OCI-LY3 (cell line): ENCODE measurements around the gene UBAC2.

ENCODE experiments used
- H2AFZ ChIP-seq: fragments of 200-600, 300-600 bp; shearing (Covaris generic); 2 replicates; pipeline ENCODE4 v1.6.0; 2014; ENCODE audit warnings: antibody characterized with exemption, low read depth, low read length
- H3K27ac ChIP-seq: fragments of 200-600, 300-600 bp; sonication (generic); 2 replicates; pipeline ENCODE4 v1.5.1; 2014; ENCODE audit warnings: mild to moderate bottlenecking, low read length, moderate library complexity, mixed read lengths
- H3K27me3 ChIP-seq: fragments of 200-600, 300-600 bp; sonication (generic); 2 replicates; pipeline ENCODE4 v1.6.1; 2014; ENCODE audit warnings: low read depth, low read length, mixed read lengths
- H3K36me3 ChIP-seq: fragments of 200-600, 300-600 bp; sonication (generic); replicated peaks from 2 replicates; pipeline ENCODE3; 2014; ENCODE audit warnings: low read depth, low read length, mixed read lengths
- H3K4me1 ChIP-seq: fragments of 300-600, 200-600 bp; sonication (generic); 2 replicates; pipeline ENCODE4 v1.6.1; 2014; ENCODE audit warnings: low read length, mixed read lengths
- H3K4me2 ChIP-seq: fragments of 200-600, 300-600 bp; sonication (generic); 2 replicates; pipeline ENCODE4 v1.6.1; 2014; ENCODE audit warnings: low read length, mixed read lengths
- H3K4me3 ChIP-seq: fragments of 300-600, 200-600 bp; sonication (generic); 2 replicates; pipeline ENCODE4 v1.5.1; 2014; ENCODE audit warnings: antibody characterized with exemption, mild to moderate bottlenecking, low read length, moderate library complexity
- H3K79me2 ChIP-seq: fragments of 300-600, 200-600 bp; shearing (Covaris generic); 2 replicates; pipeline ENCODE4 v1.6.1; 2014; ENCODE audit warnings: mild to moderate bottlenecking, low read length, mixed read lengths
- H3K9ac ChIP-seq: fragments of 300-600, 200-600 bp; shearing (Covaris generic); 2 replicates; pipeline ENCODE4 v1.6.0; 2014; ENCODE audit warnings: mild to moderate bottlenecking, low read length, moderate library complexity
- H3K9me3 ChIP-seq: fragments of 200-600, 300-600 bp; shearing (Covaris generic); 2 replicates; pipeline ENCODE4 v1.6.1; 2014; ENCODE audit warnings: low read length, mixed read lengths; ENCODE audit not compliant: insufficient read depth
- H4K20me1 ChIP-seq: fragments of 200-600, 300-600 bp; sonication (generic); 2 replicates; pipeline ENCODE4 v1.6.1; 2016; ENCODE audit warnings: low read length, mixed read lengths; ENCODE audit not compliant: insufficient read depth
- CTCF ChIP-seq: fragments of 200-600, 300-600 bp; sonication (generic); IDR thresholded peaks from 2 replicates; pipeline ENCODE4 v1.5.1; 2014; ENCODE audit warnings: antibody characterized with exemption, low read length, low read depth
- EZH2phosphoT487 ChIP-seq: fragments of 200-600 bp; shearing (Covaris generic); IDR thresholded peaks from 2 replicates; pipeline ENCODE4 v1.6.1; 2018; ENCODE audit warnings: antibody characterized with exemption, mixed run types, low read depth

UBAC2 gene

GRCh38 chr13:99356012-99356261 is 155.3 kb downstream of the UBAC2 start:
- H4K20me1 ChIP-seq = no peaks in the 10 kb centered on the region
- peak overlapping the region; percentile 42 for H3K4me3 ChIP-seq
- peak overlapping the region; percentile 71 for H3K9ac ChIP-seq
- H3K4me1 ChIP-seq = peaks cover 73% of the 10 kb centered on the region
- H3K27ac ChIP-seq = peak overlapping the region; percentile 95
- no peaks in the 10 kb centered on the region for H3K36me3 ChIP-seq
- H3K79me2 ChIP-seq = peaks cover 3% of the 10 kb centered on the region; the same call in 1 of the 2 replicates
- H3K9me3 ChIP-seq = no peaks in the 10 kb centered on the region
- no peak overlapping the region for H2AFZ ChIP-seq
- no peaks in the 10 kb centered on the region for H3K27me3 ChIP-seq
- TF ChIP-seq CTCF (no peak), EZH2phosphoT487 (no peak)
- peak overlapping the region; percentile 92 for H3K4me2 ChIP-seq

DNA sequence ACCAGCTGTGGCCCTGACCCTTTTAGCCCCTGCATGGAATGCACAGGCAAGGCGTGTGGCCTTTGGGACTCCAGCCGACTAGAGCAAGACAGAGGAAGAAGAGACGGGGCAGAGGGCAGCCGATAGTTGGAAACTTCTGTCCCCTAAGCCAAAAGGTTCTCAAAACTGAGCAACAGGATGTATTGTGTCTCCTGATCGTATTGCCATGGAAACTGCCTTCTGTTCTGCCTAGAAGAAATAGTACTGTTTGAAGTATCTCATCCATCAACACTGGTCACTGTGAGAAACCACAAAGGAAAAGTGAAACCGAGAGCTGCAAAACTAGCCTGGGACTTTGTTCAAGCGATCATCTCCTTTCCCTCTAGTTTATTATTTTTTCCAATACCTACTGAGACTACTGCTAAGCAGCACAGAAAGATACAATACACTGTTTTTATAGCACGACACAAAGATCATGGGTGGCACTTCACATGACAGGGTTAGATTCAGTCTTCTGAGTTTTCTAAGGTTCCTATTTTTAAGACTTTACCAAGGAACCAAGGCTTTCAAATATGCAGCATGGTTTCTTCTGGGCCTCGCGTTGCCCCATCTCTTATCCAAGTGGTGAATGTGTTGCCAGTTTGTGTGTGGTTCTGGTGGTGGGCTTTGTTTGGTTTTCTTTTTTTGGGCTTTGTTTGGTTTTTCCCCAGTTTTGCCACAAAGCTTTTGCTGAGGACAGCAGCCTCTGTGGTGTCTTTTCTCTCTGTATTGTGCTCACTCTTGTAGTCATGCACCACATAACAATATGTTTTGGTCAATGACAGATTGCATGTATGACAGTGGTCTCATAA is 155.8 kb downstream of the UBAC2 start:
- Histone ChIP-seq H2AFZ (no peak overlapping the region), H3K4me2 (peak overlapping the region; percentile 92), H3K27me3 (no peaks in the 10 kb centered on the region), H3K4me1 (peaks cover 68% of the 10 kb centered on the region), H3K9ac (peak overlapping the region; percentile 71), H3K4me3 (peak overlapping the region; percentile 42), H3K36me3 (no peaks in the 10 kb centered on the region), H3K27ac (peak overlapping the region; percentile 95), H3K79me2 (peaks cover 3% of the 10 kb centered on the region; the same call in 1 of the 2 replicates), H3K9me3 (no peaks in the 10 kb centered on the region), H4K20me1 (no peaks in the 10 kb centered on the region)
- no peak for TF ChIP-seq EZH2phosphoT487
- no peak for TF ChIP-seq CTCF

DNA sequence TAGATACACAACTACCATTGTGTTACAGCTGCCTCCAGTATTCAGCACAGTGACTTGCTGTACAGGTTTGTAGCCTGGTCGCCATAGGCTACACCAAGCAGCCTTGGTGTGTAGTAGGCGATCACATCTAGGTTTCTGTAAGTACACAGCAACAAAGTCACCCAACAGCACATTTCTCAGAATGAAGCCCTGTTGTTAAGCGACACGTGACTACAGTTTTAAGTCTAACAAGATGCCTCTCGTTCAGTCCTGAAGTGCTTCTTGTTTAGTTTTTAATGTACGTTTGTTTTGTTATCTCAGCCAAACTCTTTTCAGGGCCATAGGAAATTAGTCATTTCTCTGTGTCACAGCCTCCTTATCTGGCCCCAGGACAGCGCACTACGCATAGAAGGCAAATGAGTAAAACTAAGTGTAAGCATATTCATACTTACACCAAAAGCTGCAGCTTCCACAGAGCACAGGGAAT is 156.5 kb downstream of the UBAC2 start:
- Histone ChIP-seq H3K36me3 (no peaks in the 10 kb centered on the region), H3K9ac (peak overlapping the region; percentile 71; the same call in 1 of the 2 replicates)

More for the DNA sequence above, 156.5 kb downstream of the UBAC2 start:
- H3K4me3 ChIP-seq = peak overlapping the region; percentile 42; the same call in 1 of the 2 replicates
- H3K9me3 ChIP-seq = no peaks in the 10 kb centered on the region
- no peaks in the 10 kb centered on the region for H3K27me3 ChIP-seq
- H3K4me2 ChIP-seq = peak overlapping the region; percentile 92
- H2AFZ ChIP-seq = no peak overlapping the region
- H3K4me1 ChIP-seq = peaks cover 62% of the 10 kb centered on the region
- H3K27ac ChIP-seq = peak overlapping the region; percentile 95
- no peaks in the 10 kb centered on the region for H4K20me1 ChIP-seq
- TF ChIP-seq EZH2phosphoT487 (no peak), CTCF (no peak)
- peaks cover 3% of the 10 kb centered on the region; the same call in 1 of the 2 replicates for H3K79me2 ChIP-seq
